ENCODE measurements around the gene NEK4.

DNA sequence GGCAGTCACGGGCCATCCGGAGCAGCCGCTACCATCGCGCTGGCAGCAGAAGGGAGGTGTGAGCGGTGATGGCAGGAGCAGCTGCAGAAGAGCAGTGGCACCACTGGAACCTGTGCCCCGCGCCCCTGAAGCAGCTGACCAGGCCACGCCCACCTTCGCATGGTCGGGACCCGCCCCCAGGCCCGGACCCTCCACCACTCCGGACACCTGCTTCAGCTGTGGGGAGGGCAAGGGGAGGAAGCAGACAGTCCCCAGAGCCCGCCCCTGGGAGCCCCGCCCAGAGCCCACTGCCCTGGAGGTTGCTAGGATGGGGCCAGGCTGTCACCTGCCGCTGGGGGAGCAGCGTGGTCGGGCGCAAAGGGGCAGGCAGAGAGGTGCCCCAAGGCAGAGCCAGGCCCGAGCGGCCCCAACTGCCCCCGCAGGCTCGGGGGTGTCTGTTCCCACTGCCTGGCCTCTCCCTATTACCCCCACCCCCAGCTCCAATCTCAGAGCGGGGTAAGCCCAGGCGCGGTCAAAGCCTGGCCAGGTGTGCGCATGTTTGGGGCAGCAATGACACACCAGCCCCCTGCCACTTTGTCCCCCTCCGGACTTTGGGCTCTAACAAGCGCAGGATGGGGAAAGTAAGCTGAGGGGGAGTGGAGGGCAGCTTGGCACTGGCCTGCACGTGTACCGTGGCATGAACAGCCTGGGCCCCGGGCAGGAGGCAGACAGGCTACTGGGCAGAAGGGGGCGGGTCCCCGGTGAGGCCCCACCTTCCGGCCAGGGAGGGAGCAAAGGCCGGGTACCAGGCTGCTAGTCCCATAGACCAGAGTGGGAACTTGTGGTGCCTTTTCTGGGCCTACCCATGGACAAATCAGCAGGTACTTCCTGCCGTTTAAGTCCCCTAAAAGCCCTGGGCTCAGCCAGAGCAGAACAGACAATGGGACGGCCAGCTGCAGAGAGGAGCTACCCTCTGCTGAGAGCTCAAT is 56.1 kb downstream of the NEK4 start:
- TF ChIP-seq, protein P1, sequence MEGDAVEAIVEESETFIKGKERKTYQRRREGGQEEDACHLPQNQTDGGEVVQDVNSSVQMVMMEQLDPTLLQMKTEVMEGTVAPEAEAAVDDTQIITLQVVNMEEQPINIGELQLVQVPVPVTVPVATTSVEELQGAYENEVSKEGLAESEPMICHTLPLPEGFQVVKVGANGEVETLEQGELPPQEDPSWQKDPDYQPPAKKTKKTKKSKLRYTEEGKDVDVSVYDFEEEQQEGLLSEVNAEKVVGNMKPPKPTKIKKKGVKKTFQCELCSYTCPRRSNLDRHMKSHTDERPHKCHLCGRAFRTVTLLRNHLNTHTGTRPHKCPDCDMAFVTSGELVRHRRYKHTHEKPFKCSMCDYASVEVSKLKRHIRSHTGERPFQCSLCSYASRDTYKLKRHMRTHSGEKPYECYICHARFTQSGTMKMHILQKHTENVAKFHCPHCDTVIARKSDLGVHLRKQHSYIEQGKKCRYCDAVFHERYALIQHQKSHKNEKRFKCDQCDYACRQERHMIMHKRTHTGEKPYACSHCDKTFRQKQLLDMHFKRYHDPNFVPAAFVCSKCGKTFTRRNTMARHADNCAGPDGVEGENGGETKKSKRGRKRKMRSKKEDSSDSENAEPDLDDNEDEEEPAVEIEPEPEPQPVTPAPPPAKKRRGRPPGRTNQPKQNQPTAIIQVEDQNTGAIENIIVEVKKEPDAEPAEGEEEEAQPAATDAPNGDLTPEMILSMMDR (optimal IDR thresholded peaks at IDR 0.05 in 1 of 3, IDR thresholded peaks at IDR 0.05 in 1 of 3, conservative IDR thresholded peaks at IDR 0.05 in 1 of 3; ENCODE audit: extremely low read depth in 1 of 3, insufficient read depth in 2 of 3, low read length in 3 of 3) = no peak
- TF ChIP-seq EZH2 (IDR thresholded peaks at IDR 0.05; ENCODE audit: low read length) = no peak
